ENCODE results near the gene TRIM66. TPM values are rescaled to one million over a fixed set of nuclear protein-coding genes. Genes with fewer than 3 reads are reported as not detected.

TRIM66 gene
- total and polyA plus RNA-seq, 10 of the 15 experiments (the other 5 are each of a cell fraction or from before 2014, with no cell fraction given) = 1.7 to 14.5 (median 7.4) TPM

GRCh38 chr11:8587915-8588314, 94.5 kb downstream of the TRIM66 start:
- BruUV-seq (replicated peaks) = no TSS peak
- peak; percentile 54 for ATAC-seq

GRCh38 chr11:8586805-8587204, 95.7 kb downstream of the TRIM66 start:
- Histone ChIP-seq H3K36me3 (ENCODE audit: control insufficient read depth in 2 of 2, insufficient read depth in 2 of 2, low read length in 1 of 2) (no peaks in the 10 kb centered on the region; a peak in 2 of 4 replicates), H3K9me3 (replicated peaks; ENCODE audit: control insufficient read depth, insufficient read depth, low read length) (peaks cover 1% of the 10 kb centered on the region; the same call in 2 of the 3 replicates), H3K4me3 (no peak overlapping the region), H3K4me1 (ENCODE audit: control insufficient read depth, insufficient read depth, low read length) (no peaks in the 10 kb centered on the region), H3K4me2 (ENCODE audit: control insufficient read depth, insufficient read depth) (no peak overlapping the region), H3K27ac (ENCODE audit: control insufficient read depth, insufficient read depth) (no peak overlapping the region), H3K79me2 (ENCODE audit: control insufficient read depth, insufficient read depth, low read length) (no peaks in the 10 kb centered on the region), H3K9ac (ENCODE audit: control insufficient read depth, insufficient read depth, low read length) (no peak overlapping the region), H2AFZ (ENCODE audit: control insufficient read depth, low read depth, low read length) (no peak overlapping the region), H4K20me1 (ENCODE audit: control insufficient read depth, insufficient read depth) (no peaks in the 10 kb centered on the region), H3K27me3 (replicated peaks in 1 of 2; ENCODE audit: control insufficient read depth in 2 of 2, insufficient read depth in 2 of 2, low read length in 1 of 2) (no peaks in the 10 kb centered on the region)
- SMC1A ChIA-PET (ENCODE audit: uncharacterized antibody, unreplicated experiment) = interaction anchor here (0.8 to 1.7 kb wide), 3 partner anchors 10 to 19 kb away, joined by 3 to 6 read pairs (median 4); no protein-coding TSS in a partner anchor
- FAIRE-seq (no peak), ATAC-seq (peak; percentile 64), DNase-seq (ENCODE audit: low read depth, low spot score) (no peak)
- CTCF ChIA-PET = interaction anchor here (0.6 to 1.5 kb wide), 4 partner anchors 9 to 122 kb away, joined by 3 to 4 read pairs (median 3); no protein-coding TSS in a partner anchor
- RAD21 ChIA-PET (ENCODE audit: unreplicated experiment) = interaction anchor here (0.6 to 1.0 kb wide), 4 partner anchors 10 to 331 kb away, joined by 3 to 4 read pairs (median 4); partner anchors contain the start of genes RPL27A and TRIM66
- no peak for TF ChIP-seq BCL3 (IDR thresholded peaks at IDR 0.05; ENCODE audit: borderline replicate concordance, insufficient read depth, low read depth, low read length, poor library complexity, severe bottlenecking)
- peak; percentile 51; the same call in 1 of the 2 replicates for TF ChIP-seq SPI1 (IDR thresholded peaks at IDR 0.05; ENCODE audit: borderline replicate concordance, insufficient read depth, low read depth, low read length)
- no peak for TF ChIP-seq POU2F2 (IDR thresholded peaks at IDR 0.05; ENCODE audit: borderline replicate concordance, low read depth, low read length)
- intact Hi-C loops (cut with micrococcal nuclease; ENCODE audit: unreplicated experiment) = no loop called here
- POLR2A ChIA-PET = interaction anchor here (0.6 to 0.7 kb wide), 2 partner anchors 48 to 362 kb away, joined by 4 read pairs; no protein-coding TSS in a partner anchor
- BruUV-seq (replicated peaks) = no TSS peak
- 19% methylated on average over 2 of the region's 2 CpGs for WGBS (ENCODE audit: insufficient coverage, insufficient replicate concordance, low lambda C conversion rate, missing lambda C conversion rate)
- in situ Hi-C loops (cut with MboI) = no loop called here

More at GRCh38 chr11:8587915-8588314, 94.5 kb downstream of the TRIM66 start:
- DNase-seq (ENCODE audit: low read depth, low spot score) (no peak), FAIRE-seq (no peak)
- CTCF ChIA-PET = no interaction called here
- POLR2A ChIA-PET = no interaction called here
- no peaks in the 10 kb centered on the region for H3K79me2 ChIP-seq (ENCODE audit: control insufficient read depth, insufficient read depth, low read length)
- intact Hi-C loops (cut with micrococcal nuclease; ENCODE audit: unreplicated experiment) (no loop called here), in situ Hi-C loops (cut with MboI) (no loop called here)
- H3K27ac ChIP-seq (ENCODE audit: control insufficient read depth, insufficient read depth) = no peak overlapping the region
- TF ChIP-seq SMAD5 (IDR thresholded peaks at IDR 0.05; ENCODE audit: low read depth) = no peak
- TF ChIP-seq SRF (IDR thresholded peaks at IDR 0.05; ENCODE audit: low read depth in 2 of 2, low read length in 2 of 2) = peak in 1 of 2 experiments; percentile 46; a peak in 1 of 4 replicates
- no peak for TF ChIP-seq GATAD2B (conservative IDR thresholded peaks at IDR 0.05; ENCODE audit: low read depth)
- TF ChIP-seq MTA2 (IDR thresholded peaks at IDR 0.05; ENCODE audit: low read depth) = no peak
- no peak for TF ChIP-seq NR2C2 (IDR thresholded peaks at IDR 0.05; ENCODE audit: borderline replicate concordance, control insufficient read depth, insufficient read length, low read depth)
- TF ChIP-seq TBL1XR1 (IDR thresholded peaks at IDR 0.05; ENCODE audit: low read depth, low read length) = no peak
- TF ChIP-seq CHD1 (IDR thresholded peaks at IDR 0.05; ENCODE audit: low read depth, low read length) = no peak
- no peaks in the 10 kb centered on the region for H3K4me1 ChIP-seq (ENCODE audit: control insufficient read depth, insufficient read depth, low read length)
- H2AFZ ChIP-seq (ENCODE audit: control insufficient read depth, low read depth, low read length) = no peak overlapping the region
- H3K9me3 ChIP-seq (replicated peaks; ENCODE audit: control insufficient read depth, insufficient read depth, low read length) = peaks cover 1% of the 10 kb centered on the region; the same call in 2 of the 3 replicates
- no peak overlapping the region for H3K4me2 ChIP-seq (ENCODE audit: control insufficient read depth, insufficient read depth)
- no peaks in the 10 kb centered on the region for H4K20me1 ChIP-seq (ENCODE audit: control insufficient read depth, insufficient read depth)
- H3K4me3 ChIP-seq = no peak overlapping the region
- H3K9ac ChIP-seq (ENCODE audit: control insufficient read depth, insufficient read depth, low read length) = no peak overlapping the region
- no peaks in the 10 kb centered on the region; a peak in 2 of 4 replicates for H3K36me3 ChIP-seq (ENCODE audit: control insufficient read depth in 2 of 2, insufficient read depth in 2 of 2, low read length in 1 of 2)
- RAD21 ChIA-PET (ENCODE audit: unreplicated experiment) = no interaction called here
- SMC1A ChIA-PET (ENCODE audit: uncharacterized antibody, unreplicated experiment) = interaction anchor here (1.7 kb wide), 1 partner anchor 12 kb away, joined by 4 read pairs; no protein-coding TSS in a partner anchor
- no peaks in the 10 kb centered on the region for H3K27me3 ChIP-seq (replicated peaks in 1 of 2; ENCODE audit: control insufficient read depth in 2 of 2, insufficient read depth in 2 of 2, low read length in 1 of 2)

Measured in GM12878 (cell line).